Hepatocyte (in vitro differentiated cells): ENCODE data around the gene ZNF862. TPM values are rescaled to one million over a fixed set of nuclear protein-coding genes. Genes with fewer than 3 reads are reported as not detected.

Experiments used
- DNase-seq: peaks from one replicate; pipeline ENCODE4 v3.0.0-alpha.2; 2016; ENCODE audit warnings: low spot score
- H2AFZ ChIP-seq: fragments of 200-600 bp; sonication (generic); 2 replicates; pipeline ENCODE4 v1.6.0; 2016; ENCODE audit warnings: antibody characterized with exemption, mild to moderate bottlenecking
- H3K27ac ChIP-seq: fragments of 200-600 bp; sonication (generic); 2 replicates; pipeline ENCODE4 v1.5.1; 2016; ENCODE audit warnings: mild to moderate bottlenecking
- H3K27me3 ChIP-seq: fragments of 200-600 bp; sonication (generic); 2 replicates; pipeline ENCODE4 v1.6.1; 2016
- H3K36me3 ChIP-seq: fragments of 200-600 bp; sonication (generic); replicated peaks from 2 replicates; pipeline ENCODE4 v1.5.1; 2016; ENCODE audit warnings: low read depth; ENCODE audit not compliant: insufficient read depth
- H3K4me1 ChIP-seq: fragments of 200-600 bp; sonication (generic); 2 replicates; pipeline ENCODE4 v1.5.1; 2016; ENCODE audit warnings: mild to moderate bottlenecking, moderate library complexity; ENCODE audit not compliant: insufficient read depth
- H3K4me2 ChIP-seq: fragments of 200-600 bp; sonication (generic); 2 replicates; pipeline ENCODE4 v1.6.0; 2016
- H3K4me3 ChIP-seq: fragments of 200-600 bp; sonication (generic); 2 replicates; pipeline ENCODE4 v1.5.1; 2016; ENCODE audit warnings: mild to moderate bottlenecking
- H3K79me2 ChIP-seq: fragments of 200-600 bp; sonication (generic); 2 replicates; pipeline ENCODE4 v1.6.0; 2017; ENCODE audit warnings: mild to moderate bottlenecking
- H3K9me2 ChIP-seq: fragments of 200-600 bp; sonication (generic); replicated peaks from 2 replicates; pipeline ENCODE4 v1.6.0; 2017; ENCODE audit warnings: mild to moderate bottlenecking; ENCODE audit not compliant: insufficient read depth
- H3K9me3 ChIP-seq: fragments of 200-600 bp; sonication (generic); 2 replicates; pipeline ENCODE4 v1.5.1; 2016; ENCODE audit warnings: low read depth, mild to moderate bottlenecking
- H4K20me1 ChIP-seq: fragments of 200-600 bp; sonication (generic); 2 replicates; pipeline ENCODE4 v1.6.0; 2016; ENCODE audit warnings: mild to moderate bottlenecking; ENCODE audit not compliant: insufficient read depth, poor library complexity, severe bottlenecking
- CTCF ChIP-seq: fragments of 200-600 bp; sonication (generic); IDR thresholded peaks from 2 replicates; pipeline ENCODE4 v1.5.1; 2016; ENCODE audit warnings: antibody characterized with exemption, mild to moderate bottlenecking; ENCODE audit not compliant: poor library complexity
- EZH2 ChIP-seq: fragments of 200-600 bp; sonication (generic); IDR thresholded peaks from 2 replicates; pipeline ENCODE4 v1.6.1; 2016; ENCODE audit warnings: antibody characterized with exemption, mild to moderate bottlenecking, borderline replicate concordance
- EZH2phosphoT487 ChIP-seq: fragments of 200-600 bp; sonication (generic); IDR thresholded peaks from one replicate; pipeline ENCODE4 v1.6.1; 2018; ENCODE audit warnings: antibody characterized with exemption, mild to moderate bottlenecking, low read depth, moderate library complexity; ENCODE audit not compliant: unreplicated experiment, severe bottlenecking
- WGBS: methylation state at CpG from one replicate; pipeline ENCODE4 v1.1.6; 2016; ENCODE audit warnings: low lambda C conversion rate; ENCODE audit errors: missing lambda C conversion rate; 5-methylcytosine and 5-hydroxymethylcytosine counted together
- polyA plus RNA-seq: library from polyadenylated mRNA; unstranded; fragments of >200 nt; fragmentation: Nextera tagmentation; extraction: Ambion mirVana; gene quantifications from 2 replicates; pipeline ENCODE4 v1.2.1, GENCODE V29; 2016
- total RNA-seq: library from RNA; depleted of rRNA; stranded (reverse); fragments of >200 nt; gene quantifications from 2 replicates; pipeline ENCODE4 v1.2.3, GENCODE V29; 2014

Gene ZNF862
- total and polyA plus RNA-seq, 2 experiments from 2014 or later = 3.5 to 9.2 TPM

DNA sequence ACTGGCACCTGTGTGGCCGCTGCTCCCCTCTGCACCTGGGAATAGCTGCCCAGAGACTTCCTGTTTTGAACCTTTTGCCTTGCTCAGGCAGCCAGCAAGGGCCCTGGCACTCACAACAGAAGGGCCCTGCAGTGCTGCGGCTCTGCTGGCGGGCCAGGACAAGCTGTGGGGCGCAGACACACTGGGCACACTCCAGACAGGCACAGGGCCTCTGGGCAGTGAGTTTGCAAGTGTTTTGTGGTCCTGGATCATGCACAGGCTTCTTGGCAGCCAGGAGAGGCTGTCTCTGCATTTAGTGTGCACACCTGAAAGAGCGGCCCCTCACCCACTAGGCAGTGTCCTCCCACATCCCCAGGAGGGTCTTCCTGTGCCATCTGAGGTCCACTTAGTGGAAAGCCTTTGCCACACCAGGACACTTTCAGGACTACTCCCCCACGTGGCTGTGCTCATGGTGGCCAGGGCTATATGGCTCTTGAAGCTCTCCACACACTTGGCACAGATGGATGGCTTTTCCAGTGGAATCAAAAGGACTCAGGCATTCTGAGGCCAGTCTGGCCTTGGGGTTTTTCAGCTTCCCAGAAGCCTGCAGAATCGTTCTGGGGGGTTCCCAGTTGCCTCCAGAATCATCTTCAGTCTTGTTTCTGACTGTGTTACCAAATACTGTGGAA, 30.6 kb downstream of the ZNF862 start:
- Histone ChIP-seq H3K79me2 (no peaks in the 10 kb centered on the region), H3K9me3 (no peaks in the 10 kb centered on the region), H3K27me3 (no peaks in the 10 kb centered on the region), H3K4me3 (no peak overlapping the region), H4K20me1 (no peaks in the 10 kb centered on the region), H3K36me3 (no peaks in the 10 kb centered on the region), H3K9me2 (no peaks in the 10 kb centered on the region), H3K4me1 (no peaks in the 10 kb centered on the region), H2AFZ (no peak overlapping the region), H3K27ac (no peak overlapping the region), H3K4me2 (no peak overlapping the region)
- no peak for DNase-seq
- no peak for TF ChIP-seq CTCF
- WGBS = 75% methylated on average over 7 of the region's 7 CpGs

DNA sequence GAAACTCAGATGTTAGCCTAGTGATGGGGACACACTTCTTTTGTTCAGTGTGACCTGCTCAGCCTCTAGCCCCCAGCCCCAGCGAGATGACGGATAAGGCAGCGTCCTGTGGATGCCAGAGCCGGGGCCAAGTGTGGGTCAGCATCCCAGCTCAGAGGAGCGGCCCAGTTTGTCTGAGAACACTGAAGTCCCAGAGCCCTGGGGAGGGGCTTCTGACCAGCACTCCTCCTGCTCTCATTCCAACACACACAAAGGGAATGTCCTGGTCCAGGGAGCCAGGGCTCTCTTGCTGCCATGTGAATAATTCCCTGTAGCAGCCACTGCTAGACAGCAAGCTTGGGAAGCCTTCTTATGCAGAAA, 31.1 kb downstream of the ZNF862 start:
- no peak for TF ChIP-seq EZH2phosphoT487
- no peak for TF ChIP-seq EZH2
- TF ChIP-seq CTCF = no peak
- Histone ChIP-seq H3K9me2 (no peaks in the 10 kb centered on the region), H3K27me3 (no peaks in the 10 kb centered on the region), H3K36me3 (no peaks in the 10 kb centered on the region), H3K4me1 (peaks cover 3% of the 10 kb centered on the region), H3K4me3 (no peak overlapping the region), H3K4me2 (no peak overlapping the region), H3K79me2 (no peaks in the 10 kb centered on the region), H3K9me3 (no peaks in the 10 kb centered on the region), H4K20me1 (no peaks in the 10 kb centered on the region), H3K27ac (no peak overlapping the region), H2AFZ (no peak overlapping the region)
- WGBS = 93% methylated on average over 5 of the region's 5 CpGs
- no peak for DNase-seq

DNA sequence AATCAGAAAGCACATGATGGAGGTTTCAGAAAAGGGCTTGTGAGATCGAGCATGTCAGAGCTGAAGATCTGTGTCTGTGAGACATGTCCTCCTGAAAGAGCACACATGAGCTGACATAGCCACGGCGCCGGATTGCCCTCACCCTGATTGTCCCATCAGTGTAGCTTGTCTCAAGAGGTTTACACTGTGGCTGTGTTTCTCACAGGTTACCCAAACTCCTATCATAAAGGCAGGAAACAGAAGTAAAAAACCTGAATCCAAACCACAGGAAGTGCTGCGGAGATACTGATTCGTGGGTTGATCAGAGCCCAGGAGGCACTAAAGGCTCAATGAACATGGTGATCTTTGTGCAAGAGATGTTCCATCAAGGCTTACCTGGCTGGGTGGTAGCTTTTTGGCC, 31.7 kb downstream of the ZNF862 start:
- no peaks in the 10 kb centered on the region for H3K9me2 ChIP-seq
- 79% methylated on average over 6 of the region's 6 CpGs for WGBS
- no peak for DNase-seq
- no peaks in the 10 kb centered on the region for H4K20me1 ChIP-seq
- H2AFZ ChIP-seq = no peak overlapping the region
- no peaks in the 10 kb centered on the region for H3K27me3 ChIP-seq
- peaks cover 4% of the 10 kb centered on the region for H3K4me1 ChIP-seq
- H3K79me2 ChIP-seq = no peaks in the 10 kb centered on the region
- H3K9me3 ChIP-seq = no peaks in the 10 kb centered on the region
- no peak overlapping the region for H3K4me3 ChIP-seq
- no peak for TF ChIP-seq CTCF
- no peak for TF ChIP-seq EZH2
- no peak for TF ChIP-seq EZH2phosphoT487
- no peaks in the 10 kb centered on the region for H3K36me3 ChIP-seq
- H3K27ac ChIP-seq = no peak overlapping the region
- no peak overlapping the region for H3K4me2 ChIP-seq

DNA sequence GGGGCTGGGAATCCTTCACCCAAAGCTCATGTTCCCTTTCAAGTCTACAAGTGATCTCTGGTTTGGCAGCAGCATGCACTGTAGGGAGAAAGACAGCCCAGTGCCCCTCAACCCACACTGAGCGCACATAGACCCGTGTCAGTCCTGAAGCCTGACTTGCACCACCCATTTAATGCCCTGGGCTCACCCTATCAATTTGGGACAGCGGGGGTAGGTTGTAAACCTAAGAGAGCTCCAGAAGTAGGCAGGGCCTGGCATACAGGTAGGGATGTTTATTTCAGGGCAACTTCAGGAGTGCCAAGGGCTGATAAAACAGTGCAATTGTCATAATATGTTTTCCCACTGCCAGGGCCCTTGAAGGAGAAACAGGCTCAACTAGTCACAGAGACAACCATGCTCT, 32.1 kb downstream of the ZNF862 start:
- 98% methylated on average over 3 of the region's 3 CpGs for WGBS
- Histone ChIP-seq H2AFZ (no peak overlapping the region), H3K4me2 (no peak overlapping the region), H3K27me3 (no peaks in the 10 kb centered on the region), H4K20me1 (no peaks in the 10 kb centered on the region), H3K9me3 (no peaks in the 10 kb centered on the region), H3K79me2 (no peaks in the 10 kb centered on the region), H3K36me3 (no peaks in the 10 kb centered on the region), H3K4me3 (no peak overlapping the region), H3K4me1 (peaks cover 4% of the 10 kb centered on the region), H3K9me2 (no peaks in the 10 kb centered on the region), H3K27ac (no peak overlapping the region)
- no peak for DNase-seq
- TF ChIP-seq EZH2phosphoT487 (no peak), CTCF (no peak), EZH2 (no peak)
